Measurements from ENCODE around the gene LHX6. TPM values are rescaled to one million over a fixed set of nuclear protein-coding genes. Genes with fewer than 3 reads are reported as not detected.
A peak's percentile ranks its signal among the peaks of the same experiment; 100 is the strongest.

LHX6 gene
- total and polyA plus RNA-seq, 2 of the 13 experiments (the other 11 are each of a cell fraction or from before 2014, with no cell fraction given) = 1.1 to 1.3 TPM

DNA sequence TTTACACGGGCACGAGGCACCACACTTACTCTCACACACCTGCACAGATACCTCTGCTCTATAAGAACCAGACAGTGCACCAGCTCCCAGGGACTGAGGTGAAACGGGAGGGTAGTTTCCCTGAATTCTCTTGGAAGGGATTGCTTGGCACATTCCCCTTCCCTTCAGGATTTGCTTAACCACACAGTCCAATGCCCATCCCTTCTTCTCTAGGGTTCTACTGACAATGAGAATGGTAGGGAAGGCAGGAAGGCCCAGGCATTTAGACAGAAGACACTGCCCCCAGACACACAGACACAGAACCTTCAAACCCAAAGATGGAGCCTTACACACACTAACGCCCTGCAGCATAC is 704 bp upstream of the LHX6 start (continued):
- TF ChIP-seq, protein P1, sequence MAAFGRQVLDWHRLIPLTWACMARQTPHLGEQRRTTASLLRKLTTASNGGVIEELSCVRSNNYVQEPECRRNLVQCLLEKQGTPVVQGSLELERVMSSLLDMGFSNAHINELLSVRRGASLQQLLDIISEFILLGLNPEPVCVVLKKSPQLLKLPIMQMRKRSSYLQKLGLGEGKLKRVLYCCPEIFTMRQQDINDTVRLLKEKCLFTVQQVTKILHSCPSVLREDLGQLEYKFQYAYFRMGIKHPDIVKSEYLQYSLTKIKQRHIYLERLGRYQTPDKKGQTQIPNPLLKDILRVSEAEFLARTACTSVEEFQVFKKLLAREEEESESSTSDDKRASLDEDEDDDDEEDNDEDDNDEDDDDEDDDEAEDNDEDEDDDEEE (CRISPR knock-in tag; IDR thresholded peaks at IDR 0.05) = no peak
- TF ChIP-seq ZFP36L2 (CRISPR knock-in tag; IDR thresholded peaks at IDR 0.05) = no peak
- TF ChIP-seq ETV5 (CRISPR knock-in tag; IDR thresholded peaks at IDR 0.05; ENCODE audit: borderline replicate concordance) = no peak
- TF ChIP-seq NPAS2 (CRISPR knock-in tag; IDR thresholded peaks at IDR 0.05; ENCODE audit: borderline replicate concordance) = no peak
- TF ChIP-seq, protein P2, sequence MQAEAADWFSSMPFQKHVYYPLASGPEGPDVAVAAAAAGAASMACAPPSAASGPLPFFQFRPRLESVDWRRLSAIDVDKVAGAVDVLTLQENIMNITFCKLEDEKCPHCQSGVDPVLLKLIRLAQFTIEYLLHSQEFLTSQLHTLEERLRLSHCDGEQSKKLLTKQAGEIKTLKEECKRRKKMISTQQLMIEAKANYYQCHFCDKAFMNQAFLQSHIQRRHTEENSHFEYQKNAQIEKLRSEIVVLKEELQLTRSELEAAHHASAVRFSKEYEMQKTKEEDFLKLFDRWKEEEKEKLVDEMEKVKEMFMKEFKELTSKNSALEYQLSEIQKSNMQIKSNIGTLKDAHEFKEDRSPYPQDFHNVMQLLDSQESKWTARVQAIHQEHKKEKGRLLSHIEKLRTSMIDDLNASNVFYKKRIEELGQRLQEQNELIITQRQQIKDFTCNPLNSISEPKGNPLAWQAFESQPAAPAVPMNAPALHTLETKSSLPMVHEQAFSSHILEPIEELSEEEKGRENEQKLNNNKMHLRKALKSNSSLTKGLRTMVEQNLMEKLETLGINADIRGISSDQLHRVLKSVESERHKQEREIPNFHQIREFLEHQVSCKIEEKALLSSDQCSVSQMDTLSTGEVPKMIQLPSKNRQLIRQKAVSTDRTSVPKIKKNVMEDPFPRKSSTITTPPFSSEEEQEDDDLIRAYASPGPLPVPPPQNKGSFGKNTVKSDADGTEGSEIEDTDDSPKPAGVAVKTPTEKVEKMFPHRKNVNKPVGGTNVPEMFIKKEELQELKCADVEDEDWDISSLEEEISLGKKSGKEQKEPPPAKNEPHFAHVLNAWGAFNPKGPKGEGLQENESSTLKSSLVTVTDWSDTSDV (CRISPR knock-in tag; IDR thresholded peaks at IDR 0.05) = no peak

DNA sequence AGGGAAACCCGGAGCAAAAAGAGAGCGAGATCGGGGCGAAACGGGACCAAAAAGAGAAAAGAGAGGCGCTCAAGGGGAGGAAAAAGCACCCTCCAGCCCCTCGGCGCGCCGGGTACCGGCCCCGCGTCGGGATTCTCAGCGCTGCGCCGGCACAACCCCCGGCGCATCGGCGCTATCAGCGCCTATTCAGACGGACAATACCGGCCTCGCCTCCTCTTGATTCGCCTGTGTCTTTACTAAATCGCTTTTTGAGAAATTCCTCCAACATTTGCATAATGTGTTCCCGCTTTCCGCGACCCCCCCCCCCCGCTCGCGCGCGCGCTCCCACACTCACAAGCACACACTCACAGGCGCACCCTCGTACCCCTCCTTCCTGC is 578 bp downstream of the LHX6 start:
- WGBS (ENCODE audit: low lambda C conversion rate) = 2% methylated on average over 21 of the region's 38 CpGs
- peak overlapping the region; percentile 74 for H3K4me2 ChIP-seq (ENCODE audit: low read depth, low read length)
- no peak overlapping the region for H3K27ac ChIP-seq (ENCODE audit: extremely low read length, insufficient read depth, low read length)
- in situ Hi-C loops (cut with HindIII; ENCODE audit: extremely low pct_ligation_motif_present, low pct_unique_long_range_greater_than_20kb) (no loop called here), intact Hi-C loops (cut with micrococcal nuclease; ENCODE audit: unreplicated experiment) (no loop called here)
- H3K4me1 ChIP-seq (ENCODE audit: insufficient read depth, low read length) = peaks cover 6% of the 10 kb centered on the region; the same call in 1 of the 2 replicates
- CTCF ChIA-PET (ENCODE audit: low intra/inter-chr PET ratio, low total read pairs) = interaction anchor here (1.3 kb wide), 1 partner anchor 103 kb away, joined by 3 read pairs; no protein-coding TSS in a partner anchor
- H3K36me3 ChIP-seq (replicated peaks in 1 of 2; ENCODE audit: control insufficient read depth in 1 of 2, insufficient read depth in 2 of 2, low read length in 2 of 2) = no peaks in the 10 kb centered on the region
- no peaks in the 10 kb centered on the region for H3K9me3 ChIP-seq (ENCODE audit: low read length)
- H3K4me3 ChIP-seq (replicated peaks in 1 of 3; ENCODE audit: insufficient read depth in 1 of 3, low read depth in 2 of 3, low read length in 3 of 3) = peak overlapping the region; percentile 41 to 68 (median 59)
- POLR2A ChIA-PET = no interaction called here
- ATAC-seq (peak; percentile 47; the same call in 2 of the 3 replicates), DNase-seq (ENCODE audit: low spot score) (no peak), FAIRE-seq (no peak)
- H3K27me3 ChIP-seq (ENCODE audit: control insufficient read depth in 1 of 2, insufficient read depth in 2 of 2, low read length in 2 of 2) = peaks cover 15 to 86% of the 10 kb centered on the region in 2 experiments
- H2AFZ ChIP-seq (ENCODE audit: low read length) = no peak overlapping the region
- no peaks in the 10 kb centered on the region for H4K20me1 ChIP-seq (ENCODE audit: insufficient read depth, low read length)
- no TSS peak for BruUV-seq (replicated peaks)
- H3K79me2 ChIP-seq (ENCODE audit: insufficient read depth, low read length) = no peaks in the 10 kb centered on the region
- H3K9ac ChIP-seq (ENCODE audit: insufficient read depth, low read depth, low read length) = no peak overlapping the region
- no peak for TF ChIP-seq MLLT10 (CRISPR knock-in tag; IDR thresholded peaks at IDR 0.05)
- TF ChIP-seq SNRNP70 (IDR thresholded peaks at IDR 0.05; ENCODE audit: low read depth, low read length) = no peak
- TF ChIP-seq ZNF331 (CRISPR knock-in tag; IDR thresholded peaks at IDR 0.05) = no peak
- TF ChIP-seq SMARCE1 (IDR thresholded peaks at IDR 0.05; ENCODE audit: borderline replicate concordance) = no peak
- TF ChIP-seq HNRNPLL (IDR thresholded peaks at IDR 0.05; ENCODE audit: low read depth, low read length, poor library complexity, severe bottlenecking) = peak; percentile 62
- TF ChIP-seq, protein P3, sequence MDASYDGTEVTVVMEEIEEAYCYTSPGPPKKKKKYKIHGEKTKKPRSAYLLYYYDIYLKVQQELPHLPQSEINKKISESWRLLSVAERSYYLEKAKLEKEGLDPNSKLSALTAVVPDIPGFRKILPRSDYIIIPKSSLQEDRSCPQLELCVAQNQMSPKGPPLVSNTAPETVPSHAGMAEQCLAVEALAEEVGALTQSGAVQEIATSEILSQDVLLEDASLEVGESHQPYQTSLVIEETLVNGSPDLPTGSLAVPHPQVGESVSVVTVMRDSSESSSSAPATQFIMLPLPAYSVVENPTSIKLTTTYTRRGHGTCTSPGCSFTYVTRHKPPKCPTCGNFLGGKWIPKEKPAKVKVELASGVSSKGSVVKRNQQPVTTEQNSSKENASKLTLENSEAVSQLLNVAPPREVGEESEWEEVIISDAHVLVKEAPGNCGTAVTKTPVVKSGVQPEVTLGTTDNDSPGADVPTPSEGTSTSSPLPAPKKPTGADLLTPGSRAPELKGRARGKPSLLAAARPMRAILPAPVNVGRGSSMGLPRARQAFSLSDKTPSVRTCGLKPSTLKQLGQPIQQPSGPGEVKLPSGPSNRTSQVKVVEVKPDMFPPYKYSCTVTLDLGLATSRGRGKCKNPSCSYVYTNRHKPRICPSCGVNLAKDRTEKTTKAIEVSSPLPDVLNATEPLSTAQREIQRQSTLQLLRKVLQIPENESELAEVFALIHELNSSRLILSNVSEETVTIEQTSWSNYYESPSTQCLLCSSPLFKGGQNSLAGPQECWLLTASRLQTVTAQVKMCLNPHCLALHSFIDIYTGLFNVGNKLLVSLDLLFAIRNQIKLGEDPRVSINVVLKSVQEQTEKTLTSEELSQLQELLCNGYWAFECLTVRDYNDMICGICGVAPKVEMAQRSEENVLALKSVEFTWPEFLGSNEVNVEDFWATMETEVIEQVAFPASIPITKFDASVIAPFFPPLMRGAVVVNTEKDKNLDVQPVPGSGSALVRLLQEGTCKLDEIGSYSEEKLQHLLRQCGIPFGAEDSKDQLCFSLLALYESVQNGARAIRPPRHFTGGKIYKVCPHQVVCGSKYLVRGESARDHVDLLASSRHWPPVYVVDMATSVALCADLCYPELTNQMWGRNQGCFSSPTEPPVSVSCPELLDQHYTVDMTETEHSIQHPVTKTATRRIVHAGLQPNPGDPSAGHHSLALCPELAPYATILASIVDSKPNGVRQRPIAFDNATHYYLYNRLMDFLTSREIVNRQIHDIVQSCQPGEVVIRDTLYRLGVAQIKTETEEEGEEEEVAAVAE (CRISPR knock-in tag; IDR thresholded peaks at IDR 0.05; ENCODE audit: borderline replicate concordance) = no peak
- no peak for TF ChIP-seq NFE2L1 (CRISPR knock-in tag; IDR thresholded peaks at IDR 0.05; ENCODE audit: borderline replicate concordance)
- no peak for TF ChIP-seq KLF13 (CRISPR knock-in tag; IDR thresholded peaks at IDR 0.05)
- TF ChIP-seq TBX3 (IDR thresholded peaks at IDR 0.05; ENCODE audit: borderline replicate concordance) = no peak
- TF ChIP-seq, protein P4, sequence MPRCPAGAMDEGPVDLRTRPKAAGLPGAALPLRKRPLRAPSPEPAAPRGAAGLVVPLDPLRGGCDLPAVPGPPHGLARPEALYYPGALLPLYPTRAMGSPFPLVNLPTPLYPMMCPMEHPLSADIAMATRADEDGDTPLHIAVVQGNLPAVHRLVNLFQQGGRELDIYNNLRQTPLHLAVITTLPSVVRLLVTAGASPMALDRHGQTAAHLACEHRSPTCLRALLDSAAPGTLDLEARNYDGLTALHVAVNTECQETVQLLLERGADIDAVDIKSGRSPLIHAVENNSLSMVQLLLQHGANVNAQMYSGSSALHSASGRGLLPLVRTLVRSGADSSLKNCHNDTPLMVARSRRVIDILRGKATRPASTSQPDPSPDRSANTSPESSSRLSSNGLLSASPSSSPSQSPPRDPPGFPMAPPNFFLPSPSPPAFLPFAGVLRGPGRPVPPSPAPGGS (CRISPR knock-in tag; IDR thresholded peaks at IDR 0.05) = no peak

Measured in HepG2 (cell line).